ENCODE measurements around the gene PPIA. TPM values are rescaled to one million over a fixed set of nuclear protein-coding genes. Genes with fewer than 3 reads are reported as not detected.
A peak's percentile ranks its signal among the peaks of the same experiment; 100 is the strongest.

Gene PPIA
- total RNA-seq, 1 experiment from 2014 or later, result 2,238 TPM

GRCh38 chr7:44805950-44806349, 9.5 kb downstream of the PPIA start:
- intact Hi-C loops (cut with micrococcal nuclease), result no loop called here
- H3K27ac Mint-ChIP-seq (ENCODE audit: low read depth, unreplicated experiment), result no peak overlapping the region
- POLR2A ChIA-PET, result interaction anchor here (1.0 to 1.5 kb wide), 2 partner anchors 38 to 306 kb away, joined by 3 to 4 read pairs; partner anchors contain the start of gene TBRG4
- H3K36me3 Mint-ChIP-seq (ENCODE audit: insufficient read depth, unreplicated experiment), result peaks cover 46% of the 10 kb centered on the region
- H3K4me3 Mint-ChIP-seq (ENCODE audit: unreplicated experiment), result no peak overlapping the region
- no TSS peak for BruUV-seq (replicated peaks)
- TF ChIP-seq CTCF (IDR thresholded peaks at IDR 0.05; ENCODE audit: unreplicated experiment), result no peak
- CTCF ChIA-PET, result interaction anchor here (0.6 kb wide), 2 partner anchors 194 to 632 kb away, joined by 4 read pairs; no protein-coding TSS in a partner anchor
- H3K4me1 Mint-ChIP-seq (ENCODE audit: insufficient read depth, unreplicated experiment), result no peaks in the 10 kb centered on the region
- H3K27me3 Mint-ChIP-seq (ENCODE audit: insufficient read depth, unreplicated experiment), result no peaks in the 10 kb centered on the region
- no peaks in the 10 kb centered on the region for H3K9me3 Mint-ChIP-seq (ENCODE audit: unreplicated experiment)
- DNase-seq (ENCODE audit: unreplicated experiment), result no peak

- CTCF ChIA-PET, result interaction anchor here (0.6 kb wide), 2 partner anchors 38 to 163 kb away, joined by 4 to 5 read pairs; no protein-coding TSS in a partner anchor
- no peak for DNase-seq (ENCODE audit: unreplicated experiment)
These were observed 12.5 kb downstream of the PPIA start for GRCh38 chr7:44808914-44809393.

GRCh38 chr7:44811093-44811492, 14.6 kb downstream of the PPIA start:
- CTCF ChIA-PET, result interaction anchor here (0.7 to 1.0 kb wide), 4 partner anchors 60 to 545 kb away, joined by 3 read pairs; no protein-coding TSS in a partner anchor
- TF ChIP-seq CTCF (IDR thresholded peaks at IDR 0.05; ENCODE audit: unreplicated experiment), result no peak
- Mint-ChIP-seq H3K4me3 (ENCODE audit: unreplicated experiment) (no peak overlapping the region), H3K9me3 (ENCODE audit: unreplicated experiment) (no peaks in the 10 kb centered on the region), H3K4me1 (ENCODE audit: insufficient read depth, unreplicated experiment) (no peaks in the 10 kb centered on the region), H3K27me3 (ENCODE audit: insufficient read depth, unreplicated experiment) (no peaks in the 10 kb centered on the region), H3K36me3 (ENCODE audit: insufficient read depth, unreplicated experiment) (no peaks in the 10 kb centered on the region), H3K27ac (ENCODE audit: low read depth, unreplicated experiment) (no peak overlapping the region)
- BruUV-seq (replicated peaks), result no TSS peak
- intact Hi-C loops (cut with micrococcal nuclease), result no loop called here
- POLR2A ChIA-PET, result interaction anchor here (0.5 to 1.9 kb wide), 5 partner anchors 12 to 282 kb away, joined by 3 to 12 read pairs (median 3); partner anchors contain the start of gene H2AZ2
- DNase-seq (ENCODE audit: unreplicated experiment), result peak; percentile 68

More at GRCh38 chr7:44808914-44809393, 12.5 kb downstream of the PPIA start:
- H3K9me3 Mint-ChIP-seq (ENCODE audit: unreplicated experiment), result no peaks in the 10 kb centered on the region
- no peak overlapping the region for H3K27ac Mint-ChIP-seq (ENCODE audit: low read depth, unreplicated experiment)
- intact Hi-C loops (cut with micrococcal nuclease), result no loop called here
- no peaks in the 10 kb centered on the region for H3K27me3 Mint-ChIP-seq (ENCODE audit: insufficient read depth, unreplicated experiment)
- no peak overlapping the region for H3K4me3 Mint-ChIP-seq (ENCODE audit: unreplicated experiment)
- no peaks in the 10 kb centered on the region for H3K4me1 Mint-ChIP-seq (ENCODE audit: insufficient read depth, unreplicated experiment)
- POLR2A ChIA-PET, result no interaction called here
- BruUV-seq (replicated peaks), result no TSS peak
- TF ChIP-seq CTCF (IDR thresholded peaks at IDR 0.05; ENCODE audit: unreplicated experiment), result no peak
- H3K36me3 Mint-ChIP-seq (ENCODE audit: insufficient read depth, unreplicated experiment), result peaks cover 16% of the 10 kb centered on the region

- no peaks in the 10 kb centered on the region for H3K36me3 Mint-ChIP-seq (ENCODE audit: insufficient read depth, unreplicated experiment)
- no TSS peak for BruUV-seq (replicated peaks)
- TF ChIP-seq CTCF (IDR thresholded peaks at IDR 0.05; ENCODE audit: unreplicated experiment), result no peak
- H3K27me3 Mint-ChIP-seq (ENCODE audit: insufficient read depth, unreplicated experiment), result no peaks in the 10 kb centered on the region
- intact Hi-C loops (cut with micrococcal nuclease), result no loop called here
- H3K9me3 Mint-ChIP-seq (ENCODE audit: unreplicated experiment), result no peaks in the 10 kb centered on the region
- H3K4me1 Mint-ChIP-seq (ENCODE audit: insufficient read depth, unreplicated experiment), result no peaks in the 10 kb centered on the region
- CTCF ChIA-PET, result interaction anchor here (0.7 to 1.0 kb wide), 3 partner anchors 109 to 324 kb away, joined by 3 to 7 read pairs (median 3); no protein-coding TSS in a partner anchor
- no peak for DNase-seq (ENCODE audit: unreplicated experiment)
- H3K4me3 Mint-ChIP-seq (ENCODE audit: unreplicated experiment), result no peak overlapping the region
- no peak overlapping the region for H3K27ac Mint-ChIP-seq (ENCODE audit: low read depth, unreplicated experiment)
- POLR2A ChIA-PET, result interaction anchor here (0.5 to 1.9 kb wide), 4 partner anchors 13 to 283 kb away, joined by 3 to 12 read pairs (median 4); partner anchors contain the start of gene H2AZ2
These were observed 15.1 kb downstream of the PPIA start for GRCh38 chr7:44811571-44811970.
